ENCODE data around the gene KRTAP5-6.

The KRTAP5-6 gene

GRCh38 chr11:1703146-1703545, 6.2 kb downstream of the KRTAP5-6 start:
- DNase-seq = no peak

- DNase-seq = no peak
Measured at GRCh38 chr11:1705126-1706052, 8.4 kb downstream of the KRTAP5-6 start.

- no peak for DNase-seq
Measured at GRCh38 chr11:1706634-1707400, 9.8 kb downstream of the KRTAP5-6 start.

GRCh38 chr11:1707751-1708150, 10.8 kb downstream of the KRTAP5-6 start:
- DNase-seq = no peak

- DNase-seq = no peak
Measured at GRCh38 chr11:1708716-1709115, 11.7 kb downstream of the KRTAP5-6 start.

- no peak for DNase-seq
Measured at GRCh38 chr11:1714908-1715885, 18.2 kb downstream of the KRTAP5-6 start.

GRCh38 chr11:1717745-1718144, 20.8 kb downstream of the KRTAP5-6 start:
- no peak for DNase-seq

GRCh38 chr11:1718326-1718725, 21.3 kb downstream of the KRTAP5-6 start:
- no peak for DNase-seq

- no peak for DNase-seq
Measured at GRCh38 chr11:1719781-1720180, 22.8 kb downstream of the KRTAP5-6 start.

- DNase-seq = no peak
Measured at GRCh38 chr11:1727096-1727690, 30.2 kb downstream of the KRTAP5-6 start.

- no peak for DNase-seq
Measured at GRCh38 chr11:1727861-1728260, 30.9 kb downstream of the KRTAP5-6 start.

GRCh38 chr11:1728301-1728700, 31.3 kb downstream of the KRTAP5-6 start:
- no peak for DNase-seq

GRCh38 chr11:1728931-1729691, 32.1 kb downstream of the KRTAP5-6 start:
- DNase-seq = no peak

GRCh38 chr11:1729692-1730011, 32.7 kb downstream of the KRTAP5-6 start:
- DNase-seq = no peak

- no peak for DNase-seq
Measured at GRCh38 chr11:1730059-1730629, 33.1 kb downstream of the KRTAP5-6 start.

- no peak for DNase-seq
Measured at GRCh38 chr11:1731451-1732059, 34.6 kb downstream of the KRTAP5-6 start.

- DNase-seq = no peak
Measured at GRCh38 chr11:1732418-1733008, 35.5 kb downstream of the KRTAP5-6 start.

- no peak for DNase-seq
Measured at GRCh38 chr11:1733009-1733715, 36.2 kb downstream of the KRTAP5-6 start.

GRCh38 chr11:1733716-1734640, 37.0 kb downstream of the KRTAP5-6 start:
- no peak for DNase-seq
